GM20000 (cell line): ENCODE results near the gene TEAD4.

Experiments used
- DNase-seq: peaks from one replicate; pipeline ENCODE4 v3.0.0; 2012; ENCODE audit warnings: low spot score
- TF ChIP-seq, protein P1 (sequence below): IDR thresholded peaks from 2 replicates; pipeline ENCODE4 v1.5.1; 2012; ENCODE audit warnings: mild to moderate bottlenecking, control low read depth; ENCODE audit errors: extremely low read depth, missing control alignments

TEAD4 gene

DNA sequence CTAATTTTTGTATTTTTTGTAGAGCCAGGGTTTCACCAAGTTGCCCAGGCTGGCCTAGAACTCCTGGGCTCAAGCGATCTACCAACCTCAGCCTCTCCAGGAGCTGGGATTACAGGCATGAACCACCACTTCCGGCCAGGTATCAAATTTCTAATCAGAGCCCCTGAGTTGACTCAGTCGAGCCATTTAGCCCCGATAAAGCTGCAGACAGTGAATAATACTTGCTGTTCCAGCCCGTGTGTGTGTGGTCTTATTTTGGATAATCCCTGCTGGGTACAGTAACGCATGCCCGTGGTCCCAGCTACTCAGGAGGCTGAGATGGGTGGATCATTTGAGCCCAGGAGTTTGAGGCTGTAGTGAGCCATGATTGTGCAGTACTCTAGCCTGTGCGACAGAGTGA is 57.0 kb downstream of the TEAD4 start:
- TF ChIP-seq, protein P1, sequence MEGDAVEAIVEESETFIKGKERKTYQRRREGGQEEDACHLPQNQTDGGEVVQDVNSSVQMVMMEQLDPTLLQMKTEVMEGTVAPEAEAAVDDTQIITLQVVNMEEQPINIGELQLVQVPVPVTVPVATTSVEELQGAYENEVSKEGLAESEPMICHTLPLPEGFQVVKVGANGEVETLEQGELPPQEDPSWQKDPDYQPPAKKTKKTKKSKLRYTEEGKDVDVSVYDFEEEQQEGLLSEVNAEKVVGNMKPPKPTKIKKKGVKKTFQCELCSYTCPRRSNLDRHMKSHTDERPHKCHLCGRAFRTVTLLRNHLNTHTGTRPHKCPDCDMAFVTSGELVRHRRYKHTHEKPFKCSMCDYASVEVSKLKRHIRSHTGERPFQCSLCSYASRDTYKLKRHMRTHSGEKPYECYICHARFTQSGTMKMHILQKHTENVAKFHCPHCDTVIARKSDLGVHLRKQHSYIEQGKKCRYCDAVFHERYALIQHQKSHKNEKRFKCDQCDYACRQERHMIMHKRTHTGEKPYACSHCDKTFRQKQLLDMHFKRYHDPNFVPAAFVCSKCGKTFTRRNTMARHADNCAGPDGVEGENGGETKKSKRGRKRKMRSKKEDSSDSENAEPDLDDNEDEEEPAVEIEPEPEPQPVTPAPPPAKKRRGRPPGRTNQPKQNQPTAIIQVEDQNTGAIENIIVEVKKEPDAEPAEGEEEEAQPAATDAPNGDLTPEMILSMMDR, result no peak
- no peak for DNase-seq

DNA sequence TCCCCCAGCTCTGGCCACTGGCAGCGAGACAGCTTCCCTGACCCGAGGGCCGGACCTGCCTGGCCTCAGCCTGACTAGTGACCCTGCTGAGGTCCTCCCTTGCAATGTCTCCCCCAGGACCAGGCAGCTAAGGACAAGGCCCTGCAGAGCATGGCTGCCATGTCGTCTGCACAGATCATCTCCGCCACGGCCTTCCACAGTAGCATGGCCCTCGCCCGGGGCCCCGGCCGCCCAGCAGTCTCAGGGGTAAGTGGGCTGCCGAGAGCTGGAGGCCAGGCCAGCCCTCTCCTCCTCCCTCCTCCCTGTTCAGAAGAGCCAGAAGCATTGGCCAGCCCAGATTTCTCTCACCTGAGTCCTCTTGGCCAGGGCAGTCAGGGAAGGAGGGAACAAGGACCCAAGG is 58.1 kb downstream of the TEAD4 start:
- TF ChIP-seq, protein P1, result no peak
- DNase-seq, result no peak

DNA sequence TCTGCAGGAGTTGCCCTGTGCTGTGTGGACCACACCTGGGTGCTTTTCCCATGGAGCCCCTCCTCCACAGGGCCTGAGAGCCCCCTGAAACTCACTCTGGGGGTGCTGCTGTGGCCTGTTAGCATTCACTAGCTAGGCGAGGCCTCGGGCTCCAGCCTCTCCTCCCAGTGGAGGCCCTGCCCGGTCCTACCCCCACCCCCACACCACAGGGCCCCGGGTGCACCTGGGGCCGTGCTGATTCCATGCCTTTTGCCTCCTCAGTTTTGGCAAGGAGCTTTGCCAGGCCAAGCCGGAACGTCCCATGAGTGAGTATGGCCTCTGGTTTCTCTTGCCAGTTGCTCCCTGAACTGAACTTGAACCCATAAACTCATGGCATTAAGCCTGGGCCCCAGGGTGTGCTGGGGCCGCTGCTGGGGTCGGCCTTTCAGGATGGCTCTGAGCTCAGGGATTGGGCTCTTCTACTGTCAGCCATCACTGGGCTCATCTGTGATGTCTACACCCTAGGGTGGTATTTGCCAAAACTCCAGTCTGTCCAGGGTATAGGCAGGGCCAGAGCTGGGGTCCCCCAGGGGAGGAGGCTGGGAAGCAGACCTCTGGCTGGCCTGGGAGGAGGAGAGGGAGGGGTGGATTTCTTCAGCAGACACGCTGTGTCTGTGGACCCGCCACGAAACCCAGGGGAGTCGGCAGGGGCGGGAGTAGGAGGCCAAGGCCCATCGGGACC is 59.2 kb downstream of the TEAD4 start:
- TF ChIP-seq, protein P1, result no peak
- DNase-seq, result no peak

DNA sequence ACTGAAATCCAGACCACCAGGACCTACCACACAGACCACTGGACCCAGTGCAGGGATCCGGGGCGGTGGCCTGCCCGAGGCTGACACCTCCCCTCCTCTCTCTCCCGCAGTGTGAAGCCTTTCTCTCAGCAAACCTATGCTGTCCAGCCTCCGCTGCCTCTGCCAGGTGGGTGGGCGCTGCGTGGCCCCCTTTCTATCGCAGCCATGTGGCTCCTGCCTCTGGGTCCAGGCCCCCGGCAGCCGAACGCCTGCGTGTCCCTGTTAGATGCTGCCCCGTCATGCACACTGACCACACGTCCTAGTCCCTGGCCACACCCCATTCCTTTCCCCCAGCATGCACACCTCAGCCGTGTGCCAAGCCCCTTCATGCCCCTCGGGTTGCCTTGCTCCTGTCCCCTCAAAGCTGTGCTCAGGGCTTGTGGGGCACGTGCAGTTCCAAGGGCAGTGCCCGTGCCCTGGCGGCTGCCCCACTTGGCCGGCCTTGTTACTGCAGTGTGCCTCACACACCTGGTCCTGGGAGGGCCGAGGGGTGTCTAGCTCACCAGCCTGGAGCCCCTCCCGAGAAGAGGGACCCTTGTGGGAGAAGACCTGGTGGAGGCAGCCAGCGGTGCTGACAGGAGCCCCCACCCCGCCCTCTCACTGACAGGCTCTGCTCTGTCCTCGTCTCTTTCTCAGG is 59.9 kb downstream of the TEAD4 start:
- DNase-seq, result no peak
- TF ChIP-seq, protein P1, result no peak

DNA sequence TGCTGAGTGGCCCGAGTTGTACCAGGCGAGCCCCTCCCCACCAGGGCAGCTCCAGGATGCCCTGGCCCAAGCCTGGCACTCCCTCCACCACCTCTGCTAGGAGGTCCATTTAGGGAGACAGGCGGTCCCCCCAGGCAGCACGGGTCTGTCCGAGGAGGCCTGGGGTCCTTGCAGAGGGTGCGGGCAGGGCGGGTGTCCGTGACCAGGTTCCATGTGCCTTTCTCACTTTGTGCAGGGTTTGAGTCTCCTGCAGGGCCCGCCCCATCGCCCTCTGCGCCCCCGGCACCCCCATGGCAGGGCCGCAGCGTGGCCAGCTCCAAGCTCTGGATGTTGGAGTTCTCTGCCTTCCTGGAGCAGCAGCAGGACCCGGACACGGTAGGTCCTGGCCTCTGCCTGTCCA is 61.2 kb downstream of the TEAD4 start:
- DNase-seq, result no peak
- TF ChIP-seq, protein P1, result no peak

DNA sequence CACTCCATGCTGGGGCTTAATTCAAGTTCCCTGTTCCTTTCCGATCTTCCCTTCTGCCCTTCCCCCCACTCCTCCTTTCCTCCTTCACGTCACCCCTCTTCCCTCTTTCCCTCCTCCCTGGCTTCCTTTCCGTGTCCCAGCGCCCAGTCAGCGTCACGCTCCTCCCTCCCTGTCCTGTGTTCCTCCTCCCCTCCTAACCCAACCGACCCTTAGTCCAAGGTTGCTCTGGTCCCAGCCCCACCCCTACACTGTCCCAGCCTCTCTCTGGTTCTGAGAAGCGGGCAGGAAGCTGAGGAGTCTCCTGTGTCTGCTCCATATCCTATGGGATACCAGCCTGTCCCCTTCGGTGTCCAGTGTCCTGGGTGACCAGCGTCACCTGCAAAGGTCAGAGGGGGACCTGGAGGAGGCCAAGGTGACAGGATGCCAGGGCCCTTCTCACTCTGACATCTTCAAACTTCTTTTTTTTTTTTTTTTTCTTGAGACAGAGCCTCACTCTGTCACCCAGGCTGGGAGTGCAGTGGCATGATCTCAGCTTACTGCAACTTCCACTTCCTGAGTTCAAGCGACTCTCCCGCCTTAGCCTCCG is 61.7 kb downstream of the TEAD4 start:
- DNase-seq, result no peak
- TF ChIP-seq, protein P1, result no peak

DNA sequence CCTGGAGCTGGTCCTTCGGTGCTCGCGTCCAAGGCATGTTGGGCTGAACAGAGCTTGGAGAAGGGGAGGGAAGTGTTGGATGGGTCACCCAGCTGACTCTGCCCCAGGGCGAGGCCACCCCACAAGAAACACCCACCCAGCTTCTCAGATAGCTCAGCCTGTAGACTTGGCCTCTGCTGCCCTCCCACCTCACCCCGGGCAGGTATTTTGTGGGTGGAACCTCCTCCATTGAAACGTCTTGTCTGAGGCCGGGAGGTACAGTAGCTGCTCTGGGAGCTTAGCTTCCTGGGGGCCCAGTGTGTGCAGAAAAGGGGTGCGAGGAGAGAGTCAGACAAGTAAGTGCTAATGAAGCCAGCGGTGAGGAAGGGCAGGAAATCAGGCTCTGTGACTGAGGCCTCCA is 63.2 kb downstream of the TEAD4 start:
- DNase-seq, result no peak
- TF ChIP-seq, protein P1, result no peak
